ENCODE results near the gene DIPK1A.

DIPK1A gene

GRCh38 chr1:92855236-92855635 is 106.0 kb downstream of the DIPK1A start:
- no peak overlapping the region for H3K27ac ChIP-seq
- TF ChIP-seq ZFX (IDR thresholded peaks at IDR 0.05; ENCODE audit: borderline replicate concordance), result no peak
- no peak for TF ChIP-seq CTCF (IDR thresholded peaks at IDR 0.05)

GRCh38 chr1:92854101-92854785 is 107.0 kb downstream of the DIPK1A start:
- TF ChIP-seq CTCF (IDR thresholded peaks at IDR 0.05), result no peak
- TF ChIP-seq ZFX (IDR thresholded peaks at IDR 0.05; ENCODE audit: borderline replicate concordance), result no peak
- no peak overlapping the region for H3K27ac ChIP-seq

- no peak for TF ChIP-seq CTCF (IDR thresholded peaks at IDR 0.05)
- no peak for TF ChIP-seq ZFX (IDR thresholded peaks at IDR 0.05; ENCODE audit: borderline replicate concordance)
- H3K27ac ChIP-seq, result no peak overlapping the region
Measured at GRCh38 chr1:92853299-92853698, 108.0 kb downstream of the DIPK1A start.

- no peak for TF ChIP-seq ZFX (IDR thresholded peaks at IDR 0.05; ENCODE audit: borderline replicate concordance)
- TF ChIP-seq CTCF (IDR thresholded peaks at IDR 0.05), result no peak
Measured at GRCh38 chr1:92851729-92852128, 109.5 kb downstream of the DIPK1A start.

DNA sequence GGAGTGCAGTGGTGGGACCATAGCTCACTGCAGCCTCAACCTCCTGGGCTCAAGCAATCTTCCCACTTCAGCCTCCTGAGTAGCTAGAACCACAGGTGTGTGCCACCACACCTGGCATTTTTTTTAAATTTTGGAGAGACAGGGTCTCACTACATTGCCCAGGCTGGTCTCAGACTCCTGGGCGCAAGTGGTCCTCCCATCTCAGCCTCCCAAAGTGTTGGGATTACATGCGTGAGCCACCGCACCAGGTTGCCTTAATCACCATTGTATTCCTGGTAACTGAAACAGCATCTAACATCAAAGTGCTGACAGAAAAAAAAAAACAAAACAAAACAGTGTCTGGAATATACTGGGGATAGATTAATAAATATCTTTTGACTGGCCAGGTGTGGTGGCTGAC is 111.2 kb downstream of the DIPK1A start:
- H3K27ac ChIP-seq, result no peak overlapping the region
- TF ChIP-seq ZFX (IDR thresholded peaks at IDR 0.05; ENCODE audit: borderline replicate concordance) (no peak), CTCF (IDR thresholded peaks at IDR 0.05) (no peak)

More at GRCh38 chr1:92851729-92852128, 109.5 kb downstream of the DIPK1A start:
- H3K27ac ChIP-seq, result no peak overlapping the region

DNA sequence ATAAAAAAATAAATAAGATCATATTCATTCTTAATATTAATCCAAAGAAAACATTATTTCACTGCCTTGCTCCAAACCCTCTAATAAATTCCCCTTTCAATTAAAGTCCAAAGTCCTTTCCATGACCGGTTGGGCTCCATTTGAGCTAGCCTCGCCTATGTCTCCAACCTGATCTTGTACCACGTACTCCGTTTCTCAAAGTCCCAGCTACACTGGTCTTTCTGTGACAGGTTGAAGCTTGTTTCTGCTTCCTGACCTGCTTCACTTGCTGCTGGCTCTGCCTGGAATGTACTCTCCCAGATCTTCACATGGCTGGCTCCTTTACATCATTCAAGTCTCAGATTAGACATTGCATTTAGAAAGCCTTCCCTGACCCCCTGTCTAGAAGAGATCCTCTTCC is 113.1 kb downstream of the DIPK1A start:
- 0 out of 2 replicates have a peak overlapping the region, but pooled peaks have one; percentile 1 for H3K27ac ChIP-seq
- TF ChIP-seq CTCF (IDR thresholded peaks at IDR 0.05) (no peak), ZFX (IDR thresholded peaks at IDR 0.05; ENCODE audit: borderline replicate concordance) (no peak)

GRCh38 chr1:92845908-92846307 is 115.4 kb downstream of the DIPK1A start:
- TF ChIP-seq ZFX (IDR thresholded peaks at IDR 0.05; ENCODE audit: borderline replicate concordance), result no peak
- no peak for TF ChIP-seq CTCF (IDR thresholded peaks at IDR 0.05)
- no peak overlapping the region for H3K27ac ChIP-seq
